Right atrium auricular region (tissue), 2 donors: ENCODE measurements around the gene NOL4L. TPM values are rescaled to one million over a fixed set of nuclear protein-coding genes. Genes with fewer than 3 reads are reported as not detected.
A peak's percentile ranks its signal among the peaks of the same experiment; 100 is the strongest.

Source experiments
- DNase-seq: peaks from one replicate; pipeline ENCODE4 v3.0.0-alpha.2; 2019; ENCODE audit warnings: low spot score
- H3K27ac ChIP-seq, 2 donors: fragments of 200-600 bp; sonication (generic); 1 replicate in 1 of 2; 2 replicates in 1 of 2; pipeline ENCODE4 v1.5.1; 2016 to 2019
- H3K27me3 ChIP-seq, 2 donors: fragments of 200-600 bp; sonication (generic); one replicate each; pipeline versions ENCODE4 v1.5.1 to v1.6.0; 2017 to 2019
- H3K36me3 ChIP-seq: fragments of 200-600 bp; sonication (generic); one replicate; pipeline ENCODE4 v1.5.1; 2016
- H3K4me1 ChIP-seq, 2 donors: fragments of 200-600 bp; sonication (generic); one replicate each; pipeline versions ENCODE4 v1.5.1 to v1.6.0; 2017 to 2019
- H3K4me3 ChIP-seq, 2 donors: fragments of 200-600 bp; sonication (generic); 1 replicate in 1 of 2; 2 replicates in 1 of 2; pipeline ENCODE4 v1.5.1; 2017 to 2019; ENCODE audit warnings: mild to moderate bottlenecking in 1 of 2, moderate library complexity in 1 of 2
- H3K9me3 ChIP-seq, 2 donors: fragments of 200-600 bp; sonication (generic); one replicate each; pipeline ENCODE4 v1.5.1; 2019
- CTCF ChIP-seq, 2 donors: fragments of 200-600 bp; sonication (generic); IDR thresholded peaks; one replicate each; pipeline ENCODE4 v1.5.1; 2019; ENCODE audit warnings: antibody characterized with exemption in 2 of 2
- total RNA-seq, 2 donors: library from RNA; depleted of rRNA; stranded (reverse); fragments of >200 nt; gene quantifications; one replicate each; pipeline ENCODE4 v1.1.0, GENCODE V29; 2016

NOL4L gene
- total RNA-seq, 2 donors from 2014 or later = 7.6 to 10.4 TPM

GRCh38 chr20:32484958-32485769 is 100.0 kb downstream of the NOL4L start:
- peak; percentile 87 for DNase-seq
- peaks cover 0 to 31% of the 10 kb centered on the region in 2 donors for H3K4me1 ChIP-seq
- peak; percentile 75 to 89 for TF ChIP-seq CTCF (IDR thresholded peaks at IDR 0.05)
- H3K27me3 ChIP-seq = no peaks in the 10 kb centered on the region
- no peaks in the 10 kb centered on the region for H3K36me3 ChIP-seq
- no peaks in the 10 kb centered on the region for H3K9me3 ChIP-seq
- peak overlapping the region; percentile 75 to 84 for H3K4me3 ChIP-seq
- H3K27ac ChIP-seq = peak overlapping the region; percentile 69 to 80

- peak overlapping the region; percentile 75 to 84 for H3K4me3 ChIP-seq
- no peak for TF ChIP-seq CTCF (IDR thresholded peaks at IDR 0.05)
- no peaks in the 10 kb centered on the region for H3K27me3 ChIP-seq
- H3K4me1 ChIP-seq = peaks cover 0 to 31% of the 10 kb centered on the region in 2 donors
- no peak for DNase-seq
- no peaks in the 10 kb centered on the region for H3K9me3 ChIP-seq
- no peaks in the 10 kb centered on the region for H3K36me3 ChIP-seq
- H3K27ac ChIP-seq = peak overlapping the region; percentile 69 to 80
Observed at GRCh38 chr20:32484225-32484957, 100.7 kb downstream of the NOL4L start.

- H3K4me1 ChIP-seq = peaks cover 0 to 31% of the 10 kb centered on the region in 2 donors
- no peak for TF ChIP-seq CTCF (IDR thresholded peaks at IDR 0.05)
- H3K27me3 ChIP-seq = no peaks in the 10 kb centered on the region
- DNase-seq = no peak
- no peaks in the 10 kb centered on the region for H3K36me3 ChIP-seq
- H3K27ac ChIP-seq = peak overlapping the region; percentile 75 to 80
- peak overlapping the region; percentile 75 to 84 for H3K4me3 ChIP-seq
- H3K9me3 ChIP-seq = no peaks in the 10 kb centered on the region
Observed at GRCh38 chr20:32483351-32484224, 101.5 kb downstream of the NOL4L start.

- Histone ChIP-seq H3K27me3 (no peaks in the 10 kb centered on the region), H3K27ac (peak overlapping the region; percentile 75 to 77), H3K36me3 (no peaks in the 10 kb centered on the region), H3K4me3 (peak overlapping the region; percentile 75 to 84), H3K9me3 (no peaks in the 10 kb centered on the region), H3K4me1 (peaks cover 0 to 34% of the 10 kb centered on the region in 2 donors)
- peak in 1 of 2 donors; percentile 11 for TF ChIP-seq CTCF (IDR thresholded peaks at IDR 0.05)
- no peak for DNase-seq
Observed at GRCh38 chr20:32482442-32483261, 102.5 kb downstream of the NOL4L start.

- peak overlapping the region; percentile 75 to 84 for H3K4me3 ChIP-seq
- DNase-seq = no peak
- H3K27me3 ChIP-seq = no peaks in the 10 kb centered on the region
- peak overlapping the region; percentile 75 to 77 for H3K27ac ChIP-seq
- TF ChIP-seq CTCF (IDR thresholded peaks at IDR 0.05) = no peak
- peaks cover 0 to 40% of the 10 kb centered on the region in 2 donors for H3K4me1 ChIP-seq
- no peaks in the 10 kb centered on the region for H3K9me3 ChIP-seq
- no peaks in the 10 kb centered on the region for H3K36me3 ChIP-seq
Observed at GRCh38 chr20:32482143-32482441, 103.0 kb downstream of the NOL4L start.
